GM10248 (cell line): ENCODE results near the gene HOXC11.

Experiments used
- CTCF ChIA-PET: fragments of 300-600 bp; sonication (Branson Sonifier 250); formaldehyde crosslinking; extraction: SDS; loops from one replicate; lab custom pipeline; 2021; ENCODE audit warnings: antibody characterized with exemption; lab: Yijun Ruan, JAX
- POLR2A ChIA-PET: fragments of 350-650 bp; sonication (Branson Sonifier 250); formaldehyde crosslinking; extraction: SDS; loops from one replicate; lab custom pipeline; 2020; ENCODE audit warnings: antibody characterized with exemption; lab: Yijun Ruan, JAX
- DNase-seq: peaks from one replicate; pipeline ENCODE4 v3.0.0; 2012; ENCODE audit errors: extremely low spot score
- CTCF ChIP-seq: IDR thresholded peaks from 2 replicates; pipeline ENCODE4 v1.5.1; 2012; ENCODE audit warnings: mild to moderate bottlenecking, low read depth; ENCODE audit errors: extremely low read depth, missing control alignments, control extremely low read depth

HOXC11 gene

GRCh38 chr12:54002278-54002914 lies 29.5 kb downstream of the HOXC11 start:
- no peak for TF ChIP-seq CTCF
- CTCF ChIA-PET = interaction anchor here (0.7 to 1.2 kb wide), 4 partner anchors 10 to 205 kb away, joined by 3 read pairs; partner anchors contain the start of gene HOXC10
- DNase-seq = no peak
- POLR2A ChIA-PET = no interaction called here

GRCh38 chr12:54002915-54003389 lies 30.0 kb downstream of the HOXC11 start:
- no peak for DNase-seq
- ChIA-PET POLR2A (no interaction called here), CTCF (interaction anchor here (0.9 to 7.2 kb wide), 5 partner anchors 17 to 205 kb away, joined by 3 to 139 read pairs (median 95); partner anchors contain the start of genes HOXC10, HOXC5, HOXC6 and SMUG1)
- no peak for TF ChIP-seq CTCF

- no peak for TF ChIP-seq CTCF
- DNase-seq = no peak
- POLR2A ChIA-PET = no interaction called here
- CTCF ChIA-PET = interaction anchor here (1.3 to 7.2 kb wide), 8 partner anchors 8 to 212 kb away, joined by 3 to 139 read pairs (median 50); partner anchors contain the start of genes HOXC10, HOXC5, HOXC6 and SMUG1
These were observed 30.7 kb downstream of the HOXC11 start for GRCh38 chr12:54003625-54004024.

- TF ChIP-seq CTCF = no peak
- ChIA-PET CTCF (interaction anchor here (0.9 to 7.2 kb wide), 11 partner anchors 9 to 211 kb away, joined by 3 to 139 read pairs (median 15); partner anchors contain the start of genes HOXC10, HOXC4, HOXC5 and HOXC6), POLR2A (no interaction called here)
- DNase-seq = no peak
These were observed 31.3 kb downstream of the HOXC11 start for GRCh38 chr12:54004063-54004840.

GRCh38 chr12:54004841-54005530 lies 32.1 kb downstream of the HOXC11 start:
- DNase-seq = no peak
- CTCF ChIA-PET = interaction anchor here (0.9 to 7.2 kb wide), 19 partner anchors 10 to 357 kb away, joined by 3 to 139 read pairs (median 11); partner anchors contain the start of genes COPZ1, HOXC10, HOXC4 and HOXC5
- no peak for TF ChIP-seq CTCF
- POLR2A ChIA-PET = no interaction called here

- peak; percentile 5 for TF ChIP-seq CTCF
- ChIA-PET CTCF (interaction anchor here (0.6 to 7.2 kb wide), 25 partner anchors 9 to 356 kb away, joined by 3 to 139 read pairs (median 5); partner anchors contain the start of genes COPZ1, HOXC10, HOXC4 and HOXC5), POLR2A (no interaction called here)
These were observed 32.6 kb downstream of the HOXC11 start for GRCh38 chr12:54005531-54005852.

More at GRCh38 chr12:54005531-54005852, 32.6 kb downstream of the HOXC11 start:
- DNase-seq = no peak
